ENCODE measurements around the gene RNF4. TPM values are rescaled to one million over a fixed set of nuclear protein-coding genes. Genes with fewer than 3 reads are reported as not detected.

Gene RNF4
- total RNA-seq, 6 experiments from 2014 or later = 46.1 to 52.8 (median 49.9) TPM

DNA sequence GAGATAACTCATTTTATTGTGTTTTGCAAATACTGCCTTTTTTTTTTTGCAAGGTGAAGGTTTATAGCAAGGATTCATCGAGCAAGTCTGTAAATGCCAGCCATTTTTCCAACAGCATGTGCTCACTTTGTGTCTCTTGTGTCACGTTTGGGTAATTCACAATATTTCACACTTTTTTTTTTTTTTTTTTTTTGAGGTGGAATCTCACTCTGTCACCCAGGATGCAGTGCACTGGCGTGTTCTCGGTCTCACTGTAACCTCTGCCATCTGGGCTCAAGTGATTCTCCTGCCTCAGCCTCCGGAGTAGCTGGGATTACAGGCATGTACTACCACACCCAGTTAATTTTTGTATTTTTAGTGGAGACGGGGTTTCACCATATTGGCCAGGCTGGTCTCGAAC lies 1.9 kb downstream of the RNF4 start:
- peaks cover 32% of the 10 kb centered on the region for H3K4me1 Mint-ChIP-seq (ENCODE audit: low read depth)
- DNase-seq = no peak
- no peaks in the 10 kb centered on the region for H3K27me3 Mint-ChIP-seq (ENCODE audit: insufficient read depth)
- no peak for TF ChIP-seq CTCF (IDR thresholded peaks at IDR 0.05)
- peaks cover 12% of the 10 kb centered on the region for H3K9me3 Mint-ChIP-seq
- H3K36me3 Mint-ChIP-seq (ENCODE audit: low read depth) = peaks cover 50% of the 10 kb centered on the region
- peak overlapping the region; percentile 89 for H3K27ac Mint-ChIP-seq
- H3K4me3 Mint-ChIP-seq = peak overlapping the region; percentile 94

GRCh38 chr4:2472187-2472586 lies 3.3 kb downstream of the RNF4 start:
- no peak for TF ChIP-seq CTCF (IDR thresholded peaks at IDR 0.05)
- H3K27me3 Mint-ChIP-seq (ENCODE audit: insufficient read depth) = no peaks in the 10 kb centered on the region
- H3K9me3 Mint-ChIP-seq = peaks cover 12% of the 10 kb centered on the region
- H3K36me3 Mint-ChIP-seq (ENCODE audit: low read depth) = peaks cover 52% of the 10 kb centered on the region
- H3K4me1 Mint-ChIP-seq (ENCODE audit: low read depth) = peaks cover 36% of the 10 kb centered on the region
- H3K27ac Mint-ChIP-seq = peak overlapping the region; percentile 74
- peak; percentile 46 for DNase-seq
- H3K4me3 Mint-ChIP-seq = no peak overlapping the region; the same call in 1 of the 2 replicates

DNA sequence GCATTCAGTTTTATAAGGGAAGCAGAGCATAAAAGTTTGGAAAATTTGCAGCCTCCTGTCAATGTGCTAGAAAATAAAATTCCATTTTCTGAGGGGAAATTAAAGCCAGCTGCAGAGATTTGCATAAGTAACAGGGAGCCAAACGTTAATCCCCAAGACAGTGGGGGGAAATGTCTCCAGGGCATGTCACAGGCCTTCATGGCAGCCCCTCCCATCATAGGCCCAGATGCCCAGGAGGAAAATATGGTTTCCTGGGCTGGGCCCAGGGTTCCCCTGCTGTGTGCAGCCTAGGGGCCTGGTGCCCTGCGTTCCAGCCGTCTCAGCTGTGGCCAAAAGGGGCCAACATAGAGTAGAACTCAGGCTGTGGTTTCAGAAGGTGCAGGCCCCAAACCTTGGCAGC lies 9.3 kb downstream of the RNF4 start:
- TF ChIP-seq CTCF (IDR thresholded peaks at IDR 0.05) = no peak
- Mint-ChIP-seq H3K4me1 (ENCODE audit: low read depth) (peaks cover 55% of the 10 kb centered on the region), H3K9me3 (no peaks in the 10 kb centered on the region), H3K27ac (peak overlapping the region; percentile 29), H3K4me3 (no peak overlapping the region; the same call in 1 of the 2 replicates), H3K27me3 (ENCODE audit: insufficient read depth) (no peaks in the 10 kb centered on the region), H3K36me3 (ENCODE audit: low read depth) (peaks cover 10% of the 10 kb centered on the region; the same call in 1 of the 2 replicates)
- DNase-seq = no peak

- no peak for TF ChIP-seq CTCF (IDR thresholded peaks at IDR 0.05)
- H3K9me3 Mint-ChIP-seq = no peaks in the 10 kb centered on the region
- no peak overlapping the region for H3K4me3 Mint-ChIP-seq
- peaks cover 72% of the 10 kb centered on the region for H3K4me1 Mint-ChIP-seq (ENCODE audit: low read depth)
- DNase-seq = no peak
- peaks cover 7% of the 10 kb centered on the region; the same call in 1 of the 2 replicates for H3K36me3 Mint-ChIP-seq (ENCODE audit: low read depth)
- H3K27ac Mint-ChIP-seq = no peak overlapping the region
- H3K27me3 Mint-ChIP-seq (ENCODE audit: insufficient read depth) = no peaks in the 10 kb centered on the region; the same call in 1 of the 2 replicates
Observed at GRCh38 chr4:2480649-2481048, 11.7 kb downstream of the RNF4 start.

DNA sequence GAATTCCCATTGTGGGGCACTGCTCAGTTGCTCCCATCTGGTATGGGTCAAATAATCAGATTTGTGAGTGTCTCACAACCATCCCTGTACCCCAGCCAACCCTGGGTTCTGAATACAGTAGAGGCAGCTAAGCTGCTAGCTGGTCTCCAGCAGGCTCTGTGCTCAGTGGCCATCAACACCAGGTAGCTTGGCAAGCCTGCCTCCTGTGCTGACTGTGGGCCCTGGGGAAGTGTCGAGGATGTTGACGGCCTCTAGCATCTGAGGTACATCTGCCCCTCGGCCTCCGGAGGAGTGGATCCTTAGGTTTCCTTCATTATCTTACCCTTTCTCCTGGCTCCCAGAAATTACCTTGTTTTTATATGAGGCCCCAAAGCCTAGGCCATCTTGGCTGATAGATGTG lies 13.3 kb downstream of the RNF4 start:
- Mint-ChIP-seq H3K36me3 (ENCODE audit: low read depth) (no peaks in the 10 kb centered on the region), H3K27ac (peak overlapping the region; percentile 57), H3K4me3 (no peak overlapping the region), H3K27me3 (ENCODE audit: insufficient read depth) (no peaks in the 10 kb centered on the region; the same call in 1 of the 2 replicates), H3K4me1 (ENCODE audit: low read depth) (peaks cover 77% of the 10 kb centered on the region), H3K9me3 (no peaks in the 10 kb centered on the region)
- DNase-seq = no peak
- no peak for TF ChIP-seq CTCF (IDR thresholded peaks at IDR 0.05)

GRCh38 chr4:2482693-2483092 lies 13.8 kb downstream of the RNF4 start:
- H3K9me3 Mint-ChIP-seq = no peaks in the 10 kb centered on the region
- H3K4me3 Mint-ChIP-seq = no peak overlapping the region
- peaks cover 72% of the 10 kb centered on the region for H3K4me1 Mint-ChIP-seq (ENCODE audit: low read depth)
- peak; percentile 20 for DNase-seq
- no peaks in the 10 kb centered on the region; the same call in 1 of the 2 replicates for H3K27me3 Mint-ChIP-seq (ENCODE audit: insufficient read depth)
- TF ChIP-seq CTCF (IDR thresholded peaks at IDR 0.05) = no peak
- H3K27ac Mint-ChIP-seq = peak overlapping the region; percentile 57
- H3K36me3 Mint-ChIP-seq (ENCODE audit: low read depth) = no peaks in the 10 kb centered on the region
